Choroid plexus epithelial cell (primary cell): ENCODE results near the gene ABHD2.

Experiments used
- DNase-seq: peaks from one replicate; pipeline ENCODE4 v3.0.0-alpha.2; 2010; ENCODE audit warnings: low read depth
- H3K4me3 ChIP-seq: 2 replicates; pipeline ENCODE4 v1.5.1; 2011; ENCODE audit warnings: low read depth, mild to moderate bottlenecking, control low read depth, low read length, moderate library complexity
- CTCF ChIP-seq: conservative IDR thresholded peaks from 2 replicates; pipeline ENCODE4 v1.5.1; 2011; ENCODE audit warnings: low read depth, mild to moderate bottlenecking, control low read depth, inconsistent platforms, low read length, moderate library complexity

Gene ABHD2

GRCh38 chr15:89095073-89095472 is 6.8 kb downstream of the ABHD2 start:
- no peak overlapping the region for H3K4me3 ChIP-seq
- no peak for DNase-seq
- TF ChIP-seq CTCF = no peak

GRCh38 chr15:89095556-89095955 is 7.3 kb downstream of the ABHD2 start:
- no peak for TF ChIP-seq CTCF
- H3K4me3 ChIP-seq = no peak overlapping the region
- no peak for DNase-seq

- TF ChIP-seq CTCF = no peak
- DNase-seq = no peak
- H3K4me3 ChIP-seq = no peak overlapping the region
Observed at GRCh38 chr15:89096664-89097063, 8.4 kb downstream of the ABHD2 start.

GRCh38 chr15:89097313-89097712 is 9.1 kb downstream of the ABHD2 start:
- no peak overlapping the region for H3K4me3 ChIP-seq
- DNase-seq = no peak
- no peak for TF ChIP-seq CTCF

- H3K4me3 ChIP-seq = no peak overlapping the region
- no peak for DNase-seq
- no peak for TF ChIP-seq CTCF
Observed at GRCh38 chr15:89098281-89098680, 10.0 kb downstream of the ABHD2 start.

- no peak for DNase-seq
- TF ChIP-seq CTCF = no peak
- no peak overlapping the region for H3K4me3 ChIP-seq
Observed at GRCh38 chr15:89099968-89100367, 11.7 kb downstream of the ABHD2 start.

- no peak for TF ChIP-seq CTCF
- peak; percentile 98 for DNase-seq
- no peak overlapping the region for H3K4me3 ChIP-seq
Observed at GRCh38 chr15:89101302-89102193, 13.3 kb downstream of the ABHD2 start.
